A549 (cell line): ENCODE data around the gene BTG4. TPM values are rescaled to one million over a fixed set of nuclear protein-coding genes. Genes with fewer than 3 reads are reported as not detected.

Experiments
- polyA plus RNA-seq, 4 experiments: library from polyadenylated mRNA; depleted of rRNA in 3 of 4; stranded (reverse); fragments of >200 nt; fragmentation: RNase III in 1 of 4; extraction: RNeasy Plus Mini Kit Qiagen cat#74134 plus additional on column Dnase treatment in 1 of 4; gene quantifications; 2 replicates in 3 of 4; 3 replicates in 1 of 4; pipeline ENCODE4 v1.2.3, GENCODE V29; 2011 to 2017
- small RNA-seq, 6 experiments: library from RNA; depleted of rRNA; stranded (forward); fragments of <200 nt; gene quantifications; one replicate each; pipeline ENCODE3, GENCODE V24; 2012

Gene BTG4
- polyA plus RNA-seq, 2 of the 4 experiments (the other 2 are of a cell fraction) = 0.23 to 0.36 TPM

Small RNAs within 50 kb of the gene (small RNA-seq; reads per million reads assigned to genes)
- gene MIR34B (27.6 to 1,561 (median 1,095) reads per million in 6 experiments), gene MIR34C (43.2 to 1,277 (median 904) reads per million in 6 experiments)

Other genes starting within 250 kb of the BTG4 start
- gene POU2AF3, start 213.8 kb downstream of the BTG4 start, polyA plus RNA-seq (2011; rRNA removed) = 2.9 and 4.2 TPM in 2 replicates
- gene POU2AF3, start 213.8 kb downstream of the BTG4 start, polyA plus RNA-seq (2017; fragmentation: RNase III; extraction: RNeasy Plus Mini Kit Qiagen cat#74134 plus additional on column Dnase treatment) = 0.63 to 0.87 TPM (median 0.63 TPM) in 3 replicates
- gene POU2AF1, start 133.1 kb downstream of the BTG4 start, polyA plus RNA-seq (2011; rRNA removed) = not detected in 2 replicates
- not detected in 3 replicates for gene POU2AF1, start 133.1 kb downstream of the BTG4 start, polyA plus RNA-seq (2017; fragmentation: RNase III; extraction: RNeasy Plus Mini Kit Qiagen cat#74134 plus additional on column Dnase treatment)
- not detected in 2 replicates for gene HOATZ, start 2.4 kb upstream of the BTG4 start, polyA plus RNA-seq (2011; rRNA removed)
- gene HOATZ, start 2.4 kb upstream of the BTG4 start, polyA plus RNA-seq (2017; fragmentation: RNase III; extraction: RNeasy Plus Mini Kit Qiagen cat#74134 plus additional on column Dnase treatment) = not detected in 3 replicates
- gene LAYN, start 28.3 kb upstream of the BTG4 start, polyA plus RNA-seq (2011; rRNA removed) = 2.8 and 4.1 TPM in 2 replicates
- 9.0 to 12.2 TPM (median 12.0 TPM) in 3 replicates for gene LAYN, start 28.3 kb upstream of the BTG4 start, polyA plus RNA-seq (2017; fragmentation: RNase III; extraction: RNeasy Plus Mini Kit Qiagen cat#74134 plus additional on column Dnase treatment)
- 9.0 and 11.4 TPM in 2 replicates for gene SIK2, start 90.1 kb upstream of the BTG4 start, polyA plus RNA-seq (2011; rRNA removed)
- gene SIK2, start 90.1 kb upstream of the BTG4 start, polyA plus RNA-seq (2017; fragmentation: RNase III; extraction: RNeasy Plus Mini Kit Qiagen cat#74134 plus additional on column Dnase treatment) = 4.5 to 5.1 TPM (median 4.7 TPM) in 3 replicates